Lower leg skin (tissue), 3 donors: ENCODE measurements around the gene CCL7.

Experiments used
- CTCF ChIP-seq, 3 donors: fragments of 450-650 bp; IDR thresholded peaks; one replicate each; pipeline ENCODE4 v1.5.1; 2016; ENCODE audit warnings: antibody characterized with exemption in 3 of 3, mild to moderate bottlenecking in 3 of 3, moderate library complexity in 2 of 3
- POLR2A ChIP-seq, 2 donors: fragments of 450-650 bp; IDR thresholded peaks; one replicate each; pipeline ENCODE4 v1.6.1; 2016 to 2017; ENCODE audit warnings: antibody characterized with exemption in 2 of 2, mild to moderate bottlenecking in 1 of 2, moderate library complexity in 1 of 2

GRCh38 chr17:34226744-34227034, 43.3 kb upstream of the CCL7 start:
- TF ChIP-seq CTCF (IDR thresholded peaks at IDR 0.05) (no peak), POLR2A (IDR thresholded peaks at IDR 0.05) (no peak)
